Activated CD8-positive, alpha-beta memory T cell treated with anti-CD3 and anti-CD28 coated beads, Interleukin-2, amount 50 U/mL, for 4 hours (primary cell): Measurements from ENCODE around the gene ING5.
A peak's percentile ranks its signal among the peaks of the same experiment; 100 is the strongest.
"Not testable (repeated sequence)": the region's sequence is repeated elsewhere in the genome, so short reads cannot be mapped to it uniquely, and the experiment has no call there.

Experiments
- DNase-seq: peaks from one replicate; pipeline ENCODE4 v3.0.0-alpha.2; 2020

Gene ING5

DNA sequence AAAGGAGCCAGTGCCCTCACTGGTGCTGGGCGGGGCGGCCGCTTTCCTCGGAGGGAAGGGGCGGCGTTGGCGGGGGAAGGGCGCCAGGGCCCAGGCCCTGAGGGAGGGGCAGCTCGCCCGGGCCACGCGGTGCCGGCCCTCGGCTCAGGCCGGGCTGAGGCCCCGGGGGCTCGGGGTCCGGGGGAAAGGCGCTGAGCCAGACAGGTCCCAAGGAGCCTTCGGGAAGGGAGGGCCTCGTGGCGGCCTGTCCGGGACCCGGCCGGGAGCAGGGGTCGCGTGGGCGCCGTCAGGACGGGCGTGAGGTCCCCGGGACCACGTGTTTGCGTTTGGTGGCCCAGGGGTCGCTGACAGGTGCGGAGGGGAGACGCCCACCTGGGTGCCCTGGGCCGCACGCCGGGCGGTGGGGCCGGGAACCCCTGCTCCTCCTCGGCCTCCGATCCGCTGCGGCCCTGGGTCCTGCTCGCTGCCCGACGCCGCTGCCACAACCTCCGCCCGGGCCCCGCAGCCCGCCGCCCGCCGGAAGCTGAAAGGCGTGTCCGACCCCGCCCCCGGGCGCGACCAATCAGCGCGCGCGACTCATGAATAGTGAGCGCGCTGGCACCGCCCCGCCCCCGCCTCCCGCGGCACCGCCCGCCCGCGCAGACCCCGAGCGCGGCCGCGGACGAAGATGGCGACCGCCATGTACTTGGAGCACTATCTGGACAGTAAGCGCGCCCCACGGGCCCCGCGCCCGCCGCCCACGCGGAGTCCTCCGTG lies at the start of gene ING5:
Gene ING5, plus strand, starts transcription at position 641 of the 756 bp plus-strand sequence. Its CDS starts 27 bp downstream, at position 668.
- DNase-seq = peak; percentile 98

GRCh38 chr2:241652142-241652541 lies 49.7 kb upstream of the ING5 start:
- DNase-seq = no peak

GRCh38 chr2:241652722-241653121 lies 49.1 kb upstream of the ING5 start:
- DNase-seq = no peak

GRCh38 chr2:241653210-241653750 lies 48.6 kb upstream of the ING5 start:
- no peak for DNase-seq

GRCh38 chr2:241654551-241654950 lies 47.3 kb upstream of the ING5 start:
- no peak for DNase-seq

DNA sequence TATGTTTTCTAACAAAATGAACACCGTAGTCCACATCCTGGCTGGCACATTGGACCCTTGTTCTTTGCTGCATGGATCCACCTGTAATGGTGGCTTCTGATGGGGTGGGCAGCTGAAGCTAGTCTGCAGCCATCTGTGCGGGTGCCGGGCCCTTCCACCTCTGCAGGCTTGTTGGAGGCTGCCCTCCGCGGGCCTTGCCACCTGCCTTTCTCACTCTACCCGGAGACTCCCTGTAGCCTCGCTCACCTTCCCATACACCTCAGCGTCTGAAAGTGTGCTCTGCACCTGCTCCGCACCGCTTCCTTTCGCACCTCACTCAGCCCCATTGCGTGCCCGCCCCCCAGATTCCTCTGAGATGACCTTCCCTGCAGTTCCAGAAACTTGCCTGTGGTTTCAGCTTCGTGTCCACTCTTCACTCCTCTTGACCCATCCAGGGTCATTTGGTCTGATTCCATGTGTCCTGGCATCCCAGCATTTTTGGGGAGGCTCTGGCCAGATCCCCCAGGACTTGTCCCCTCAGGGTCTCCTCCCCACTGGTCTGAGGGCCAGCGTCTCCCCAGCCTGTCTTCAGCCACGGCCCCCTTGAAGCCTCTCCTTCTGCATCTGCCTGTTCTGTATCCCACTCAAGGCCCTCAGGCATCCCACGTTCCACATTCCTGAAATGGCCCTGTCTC lies 46.2 kb upstream of the ING5 start:
- DNase-seq = no peak

DNA sequence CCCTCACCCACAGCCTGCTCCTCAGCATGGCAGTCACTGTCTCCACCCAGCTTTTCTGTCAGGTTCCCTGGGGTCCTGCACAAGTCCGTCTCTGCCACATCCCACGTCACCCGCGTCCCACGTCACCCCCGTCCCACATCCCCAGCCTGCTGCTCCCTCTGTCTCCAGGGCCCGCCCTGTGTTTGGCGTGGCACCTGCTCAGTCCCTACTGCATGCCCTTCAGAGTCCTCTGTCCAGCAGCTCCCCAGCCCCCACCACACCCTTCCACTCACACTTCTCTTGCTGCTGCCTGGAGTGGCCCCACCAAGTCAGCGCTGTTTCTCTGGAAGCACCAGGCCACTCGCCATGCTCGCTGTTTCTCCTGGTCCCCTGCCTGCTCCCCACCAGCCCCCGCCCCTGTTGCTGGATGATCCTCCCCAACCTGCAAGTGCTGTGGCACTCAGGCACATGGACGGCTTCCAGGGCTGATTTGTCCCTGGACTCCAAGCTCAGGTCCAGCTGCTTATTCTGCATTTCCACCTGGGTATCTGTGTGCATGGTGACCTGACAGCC lies 45.6 kb upstream of the ING5 start:
- DNase-seq = no peak

DNA sequence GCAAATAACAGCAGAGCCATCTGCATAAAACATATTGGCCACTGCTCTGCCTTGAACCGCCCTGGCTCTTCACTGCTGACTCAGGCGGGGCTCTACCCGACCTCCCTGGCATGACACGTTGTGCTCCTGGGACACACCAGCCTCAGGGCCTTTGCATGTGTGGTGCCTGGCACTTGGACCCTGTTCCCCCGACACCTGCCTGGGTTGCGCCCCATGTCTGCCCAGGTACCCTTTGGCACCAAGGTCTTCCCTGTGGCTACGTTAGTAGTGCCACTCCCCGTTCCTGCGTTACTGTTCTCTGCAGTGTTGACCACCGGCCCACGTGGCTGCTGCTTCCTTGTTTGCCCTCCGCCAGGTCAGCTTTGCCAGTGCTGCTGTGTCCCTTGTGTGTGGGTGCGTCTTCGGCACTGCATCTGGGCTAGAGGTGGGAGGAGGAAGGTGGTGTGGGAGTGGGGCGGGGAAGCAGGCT lies 44.0 kb upstream of the ING5 start:
- no peak for DNase-seq

DNA sequence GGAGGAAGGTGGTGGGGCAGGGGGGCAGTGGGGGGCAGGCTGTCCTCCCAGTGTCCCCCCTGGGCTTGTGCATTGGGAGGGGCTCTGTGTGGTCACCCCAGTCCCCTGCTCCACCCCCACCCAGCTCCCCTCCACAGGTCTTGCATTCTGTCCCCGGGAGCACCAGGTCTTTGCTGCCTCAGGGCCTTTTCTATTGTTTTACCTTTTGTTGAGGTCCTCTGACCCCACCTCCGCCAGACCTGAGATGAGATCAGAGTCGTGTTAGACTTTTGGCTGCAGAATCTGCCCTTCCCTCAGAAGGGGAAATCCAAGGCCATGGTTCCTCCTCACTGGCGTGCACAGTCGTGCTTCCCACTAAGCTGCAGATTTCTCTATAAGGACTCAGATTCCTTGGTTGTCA lies 43.5 kb upstream of the ING5 start:
- no peak for DNase-seq

DNA sequence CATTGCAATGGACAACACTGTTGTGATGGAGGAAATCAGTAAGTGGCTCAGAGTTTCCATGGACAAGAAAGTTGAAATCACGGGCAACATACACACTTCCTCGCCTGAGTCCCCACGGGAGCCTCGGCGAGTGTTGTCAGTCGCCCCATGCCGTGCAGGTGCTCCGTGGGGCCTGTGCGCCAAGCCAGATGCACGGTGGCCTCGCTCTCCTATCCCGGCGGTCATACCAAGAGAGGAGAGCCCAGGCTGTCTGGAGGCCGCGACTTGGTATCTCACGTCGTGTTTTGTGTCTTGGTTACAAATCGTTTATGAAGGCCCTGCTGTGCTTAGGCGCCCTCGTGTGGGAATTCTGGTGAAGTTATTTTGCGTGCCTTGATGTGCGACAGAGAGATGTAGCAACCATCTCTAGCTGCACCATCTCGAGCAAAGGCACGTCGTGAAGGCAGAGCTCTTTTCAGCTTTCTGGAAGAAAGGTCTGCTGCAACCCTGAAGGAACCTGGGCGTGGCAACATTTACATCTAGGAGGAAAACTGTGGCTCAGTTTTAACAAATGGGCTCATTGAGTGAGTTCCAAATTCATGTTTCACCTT lies 42.6 kb upstream of the ING5 start:
- DNase-seq = no peak

- DNase-seq = no peak
These were observed 41.1 kb upstream of the ING5 start for GRCh38 chr2:241660593-241661213.

- DNase-seq = not testable (repeated sequence)
These were observed 39.1 kb upstream of the ING5 start for GRCh38 chr2:241662731-241663130.

- no peak for DNase-seq
These were observed 36.0 kb upstream of the ING5 start for GRCh38 chr2:241665731-241666440.

- DNase-seq = no peak
These were observed 35.0 kb upstream of the ING5 start for GRCh38 chr2:241666627-241667400.

GRCh38 chr2:241668354-241668753 lies 33.5 kb upstream of the ING5 start:
- DNase-seq = no peak

DNA sequence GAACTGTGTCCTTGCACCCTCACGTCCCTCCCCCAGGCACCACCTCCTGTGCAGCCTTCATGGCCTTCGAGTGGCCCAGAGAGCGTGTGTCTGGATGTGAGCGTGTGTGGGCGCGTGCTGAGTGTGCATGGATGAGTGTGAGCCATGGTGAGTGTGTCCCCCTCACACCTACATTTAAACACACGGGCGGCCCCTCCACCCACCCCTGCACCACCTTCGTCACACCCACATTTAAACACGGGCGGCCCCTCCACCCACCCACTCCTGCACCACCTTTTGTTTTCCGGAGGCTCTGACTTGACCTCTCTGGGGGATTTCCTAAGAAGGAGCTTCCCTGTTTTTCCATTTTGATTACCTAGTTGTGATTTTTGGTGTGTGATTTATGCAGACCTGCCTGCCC lies 33.0 kb upstream of the ING5 start:
- DNase-seq = no peak

- DNase-seq = no peak
These were observed 31.3 kb upstream of the ING5 start for GRCh38 chr2:241670333-241671110.

- no peak for DNase-seq
These were observed 30.2 kb upstream of the ING5 start for GRCh38 chr2:241671457-241672240.
